Measurements from ENCODE around the gene PLAU. TPM values are rescaled to one million over a fixed set of nuclear protein-coding genes. Genes with fewer than 3 reads are reported as not detected.

Gene PLAU
- polyA plus RNA-seq, 2 of the 4 experiments (the other 2 are of a cell fraction) = 75.8 to 82.6 TPM

DNA sequence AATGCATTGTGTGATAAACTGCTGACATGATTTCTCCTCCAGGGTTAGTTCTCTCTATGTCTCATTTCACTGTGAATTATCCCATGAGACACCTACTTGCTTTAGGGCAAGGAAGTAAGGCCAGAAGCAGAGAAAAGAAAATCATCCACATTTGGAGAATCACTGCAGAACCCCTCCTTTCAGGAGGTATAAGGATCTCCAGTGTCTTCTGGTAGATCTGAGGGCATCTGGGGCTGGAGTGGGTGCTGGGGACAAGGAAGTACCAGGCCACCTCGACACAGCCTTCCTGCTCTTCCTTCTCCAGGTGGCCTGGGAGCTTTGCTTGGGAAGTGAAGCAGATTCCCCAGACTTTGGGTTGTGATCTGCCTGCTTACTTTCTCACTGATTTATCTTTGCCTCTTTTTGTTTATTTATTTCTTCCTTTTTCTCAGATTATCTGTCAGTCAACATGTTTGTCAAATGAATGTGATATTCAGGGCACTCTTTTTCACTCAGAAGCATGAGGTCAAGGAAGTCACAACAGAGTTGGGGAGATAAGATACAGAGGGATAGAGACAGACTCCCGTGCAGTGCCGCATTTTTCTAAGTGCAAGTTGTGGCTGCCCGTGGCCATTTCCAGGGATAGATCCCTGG, 24.2 kb upstream of the PLAU start:
- H3K4me3 ChIP-seq = no peak overlapping the region
- DNase-seq (ENCODE audit: low read depth in 1 of 2, low spot score in 1 of 2) (no peak), FAIRE-seq (no peak), ATAC-seq (peak; percentile 54 to 62)
- no peaks in the 10 kb centered on the region for H3K9me3 ChIP-seq
- WGBS (ENCODE audit: missing lambda C conversion rate) = 10% methylated on average over 4 of the region's 4 CpGs
- POLR2A ChIA-PET = interaction anchor here (0.8 to 7.9 kb wide), 13 partner anchors 12 to 290 kb away, joined by 3 to 98 read pairs (median 4); partner anchors contain the start of gene PLAU
- H3K4me1 ChIP-seq = peaks cover 58% of the 10 kb centered on the region
- CTCF ChIA-PET = interaction anchor here (0.7 to 26.6 kb wide), 56 partner anchors 9 to 348 kb away, joined by 3 to 936 read pairs (median 5); partner anchors contain the start of genes CAMK2G, PLAU and VCL
- TF ChIP-seq RNF2 (IDR thresholded peaks at IDR 0.05; ENCODE audit: borderline replicate concordance, low read depth) = no peak
- TF ChIP-seq, protein P1, sequence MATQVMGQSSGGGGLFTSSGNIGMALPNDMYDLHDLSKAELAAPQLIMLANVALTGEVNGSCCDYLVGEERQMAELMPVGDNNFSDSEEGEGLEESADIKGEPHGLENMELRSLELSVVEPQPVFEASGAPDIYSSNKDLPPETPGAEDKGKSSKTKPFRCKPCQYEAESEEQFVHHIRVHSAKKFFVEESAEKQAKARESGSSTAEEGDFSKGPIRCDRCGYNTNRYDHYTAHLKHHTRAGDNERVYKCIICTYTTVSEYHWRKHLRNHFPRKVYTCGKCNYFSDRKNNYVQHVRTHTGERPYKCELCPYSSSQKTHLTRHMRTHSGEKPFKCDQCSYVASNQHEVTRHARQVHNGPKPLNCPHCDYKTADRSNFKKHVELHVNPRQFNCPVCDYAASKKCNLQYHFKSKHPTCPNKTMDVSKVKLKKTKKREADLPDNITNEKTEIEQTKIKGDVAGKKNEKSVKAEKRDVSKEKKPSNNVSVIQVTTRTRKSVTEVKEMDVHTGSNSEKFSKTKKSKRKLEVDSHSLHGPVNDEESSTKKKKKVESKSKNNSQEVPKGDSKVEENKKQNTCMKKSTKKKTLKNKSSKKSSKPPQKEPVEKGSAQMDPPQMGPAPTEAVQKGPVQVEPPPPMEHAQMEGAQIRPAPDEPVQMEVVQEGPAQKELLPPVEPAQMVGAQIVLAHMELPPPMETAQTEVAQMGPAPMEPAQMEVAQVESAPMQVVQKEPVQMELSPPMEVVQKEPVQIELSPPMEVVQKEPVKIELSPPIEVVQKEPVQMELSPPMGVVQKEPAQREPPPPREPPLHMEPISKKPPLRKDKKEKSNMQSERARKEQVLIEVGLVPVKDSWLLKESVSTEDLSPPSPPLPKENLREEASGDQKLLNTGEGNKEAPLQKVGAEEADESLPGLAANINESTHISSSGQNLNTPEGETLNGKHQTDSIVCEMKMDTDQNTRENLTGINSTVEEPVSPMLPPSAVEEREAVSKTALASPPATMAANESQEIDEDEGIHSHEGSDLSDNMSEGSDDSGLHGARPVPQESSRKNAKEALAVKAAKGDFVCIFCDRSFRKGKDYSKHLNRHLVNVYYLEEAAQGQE (IDR thresholded peaks at IDR 0.05) = no peak
- no peak for TF ChIP-seq CEBPB (IDR thresholded peaks at IDR 0.05)
- no peak for TF ChIP-seq JUN (IDR thresholded peaks at IDR 0.05)
- TF ChIP-seq BHLHE40 (IDR thresholded peaks at IDR 0.05; ENCODE audit: low read depth, low read length) = no peak
- no peak for TF ChIP-seq KDM5A (IDR thresholded peaks at IDR 0.05)
- TF ChIP-seq FOXS1 (CRISPR knock-in tag; IDR thresholded peaks at IDR 0.05) = no peak
- no peak for TF ChIP-seq HDAC2 (IDR thresholded peaks at IDR 0.05)
- no peak for TF ChIP-seq FOSL2 (IDR thresholded peaks at IDR 0.05)
- TF ChIP-seq FOSL2 (CRISPR knock-in tag; IDR thresholded peaks at IDR 0.05) = no peak
- TF ChIP-seq MAZ (IDR thresholded peaks at IDR 0.05; ENCODE audit: borderline replicate concordance, low read depth, low read length) = no peak
- no peak for TF ChIP-seq TFCP2L1 (CRISPR knock-in tag; IDR thresholded peaks at IDR 0.05)
- TF ChIP-seq, protein P2, sequence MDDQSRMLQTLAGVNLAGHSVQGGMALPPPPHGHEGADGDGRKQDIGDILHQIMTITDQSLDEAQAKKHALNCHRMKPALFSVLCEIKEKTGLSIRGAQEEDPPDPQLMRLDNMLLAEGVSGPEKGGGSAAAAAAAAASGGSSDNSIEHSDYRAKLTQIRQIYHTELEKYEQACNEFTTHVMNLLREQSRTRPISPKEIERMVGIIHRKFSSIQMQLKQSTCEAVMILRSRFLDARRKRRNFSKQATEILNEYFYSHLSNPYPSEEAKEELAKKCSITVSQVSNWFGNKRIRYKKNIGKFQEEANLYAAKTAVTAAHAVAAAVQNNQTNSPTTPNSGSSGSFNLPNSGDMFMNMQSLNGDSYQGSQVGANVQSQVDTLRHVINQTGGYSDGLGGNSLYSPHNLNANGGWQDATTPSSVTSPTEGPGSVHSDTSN (IDR thresholded peaks at IDR 0.05) = no peak
- no peak for TF ChIP-seq CBX2 (IDR thresholded peaks at IDR 0.05; ENCODE audit: borderline replicate concordance, low read depth)
- TF ChIP-seq RCOR1 (IDR thresholded peaks at IDR 0.05; ENCODE audit: low read depth, low read length) = no peak
- no peak for TF ChIP-seq KDM1A (IDR thresholded peaks at IDR 0.05; ENCODE audit: low read depth)
- TF ChIP-seq HEYL (CRISPR knock-in tag; IDR thresholded peaks at IDR 0.05) = no peak
- TF ChIP-seq ZNF302 (CRISPR knock-in tag; IDR thresholded peaks at IDR 0.05) = no peak
- TF ChIP-seq EHF (CRISPR knock-in tag; IDR thresholded peaks at IDR 0.05) = no peak
- no peak for TF ChIP-seq HOXB5 (CRISPR knock-in tag; IDR thresholded peaks at IDR 0.05)
- no peak for TF ChIP-seq JUNB (IDR thresholded peaks at IDR 0.05)
- peak overlapping the region; percentile 97 to 98 for H3K27ac ChIP-seq
- H3K4me2 ChIP-seq = peak overlapping the region; percentile 85

DNA sequence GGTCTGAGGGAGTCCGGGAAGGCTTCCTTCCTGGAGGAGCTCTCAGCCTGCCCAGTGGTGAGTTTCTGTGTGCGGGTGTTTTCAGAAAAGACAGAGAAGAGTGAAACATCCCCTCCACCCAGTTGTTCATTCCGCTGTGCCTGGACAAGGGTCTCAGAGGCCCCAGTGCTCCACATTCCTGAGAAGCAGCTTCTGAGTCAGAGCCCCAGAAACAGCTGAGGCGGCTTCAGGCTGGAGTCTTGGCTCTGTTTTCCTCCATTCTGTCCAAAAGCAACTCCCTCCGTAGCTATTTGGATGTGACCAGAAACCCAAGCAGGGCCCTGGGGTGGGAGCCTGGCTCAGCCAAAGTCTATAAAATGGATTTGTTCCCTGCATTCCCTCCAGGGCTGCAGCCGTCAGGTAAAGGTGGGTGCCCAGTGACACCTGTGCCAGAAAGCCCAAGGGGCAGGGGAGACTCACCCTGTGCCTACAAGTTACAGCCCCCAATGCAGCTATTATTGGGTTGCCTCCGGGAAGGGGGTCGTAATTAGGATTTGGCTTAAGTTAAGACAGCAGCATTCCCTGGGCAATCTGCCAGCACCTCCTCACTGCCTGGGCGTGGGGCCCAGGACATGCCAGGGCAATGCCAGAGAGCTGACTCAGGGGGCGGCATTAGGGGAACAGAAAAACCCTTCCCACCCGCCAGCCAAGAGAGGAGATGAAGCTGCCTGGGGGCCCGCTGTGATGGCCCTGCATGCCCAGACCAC, 23.5 kb upstream of the PLAU start:
- peak; percentile 63 to 81 for ATAC-seq
- Histone ChIP-seq H3K4me3 (no peak overlapping the region), H3K4me1 (peaks cover 65% of the 10 kb centered on the region), H3K27ac (peak overlapping the region; percentile 97 to 98), H3K9me3 (no peaks in the 10 kb centered on the region), H3K4me2 (peak overlapping the region; percentile 85)
- ChIA-PET POLR2A (interaction anchor here (0.8 to 7.9 kb wide), 10 partner anchors 12 to 221 kb away, joined by 3 to 98 read pairs (median 4); partner anchors contain the start of gene PLAU), CTCF (interaction anchor here (0.7 to 26.6 kb wide), 31 partner anchors 8 to 347 kb away, joined by 3 to 936 read pairs (median 9); partner anchors contain the start of genes CAMK2G, PLAU and VCL)
- WGBS (ENCODE audit: missing lambda C conversion rate) = 6% methylated on average over 10 of the region's 12 CpGs
- peak; percentile 62 to 89 for DNase-seq (ENCODE audit: low read depth in 1 of 2, low spot score in 1 of 2)
- peak; percentile 63 for FAIRE-seq
- TF ChIP-seq, protein P3, sequence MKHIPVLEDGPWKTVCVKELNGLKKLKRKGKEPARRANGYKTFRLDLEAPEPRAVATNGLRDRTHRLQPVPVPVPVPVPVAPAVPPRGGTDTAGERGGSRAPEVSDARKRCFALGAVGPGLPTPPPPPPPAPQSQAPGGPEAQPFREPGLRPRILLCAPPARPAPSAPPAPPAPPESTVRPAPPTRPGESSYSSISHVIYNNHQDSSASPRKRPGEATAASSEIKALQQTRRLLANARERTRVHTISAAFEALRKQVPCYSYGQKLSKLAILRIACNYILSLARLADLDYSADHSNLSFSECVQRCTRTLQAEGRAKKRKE (CRISPR knock-in tag; IDR thresholded peaks at IDR 0.05; ENCODE audit: low read depth) = 0 out of 2 replicates have a peak, but pooled peaks have one; percentile 52
- TF ChIP-seq ZFP36 (IDR thresholded peaks at IDR 0.05; ENCODE audit: borderline replicate concordance, partially characterized antibody) (no peak), RNF2 (IDR thresholded peaks at IDR 0.05; ENCODE audit: borderline replicate concordance, low read depth) (no peak), POLR2AphosphoS2 (conservative IDR thresholded peaks at IDR 0.05; ENCODE audit: low read length) (no peak), FOXS1 (CRISPR knock-in tag; IDR thresholded peaks at IDR 0.05) (no peak), CBX8 (IDR thresholded peaks at IDR 0.05) (no peak), PHF8 (IDR thresholded peaks at IDR 0.05; ENCODE audit: borderline replicate concordance, low read depth) (no peak), KDM5A (IDR thresholded peaks at IDR 0.05) (no peak), NFE2L2 (conservative IDR thresholded peaks at IDR 0.05; ENCODE audit: low read length) (no peak), NPAS2 (CRISPR knock-in tag; IDR thresholded peaks at IDR 0.05; ENCODE audit: borderline replicate concordance) (no peak)
- TF ChIP-seq, protein P4, sequence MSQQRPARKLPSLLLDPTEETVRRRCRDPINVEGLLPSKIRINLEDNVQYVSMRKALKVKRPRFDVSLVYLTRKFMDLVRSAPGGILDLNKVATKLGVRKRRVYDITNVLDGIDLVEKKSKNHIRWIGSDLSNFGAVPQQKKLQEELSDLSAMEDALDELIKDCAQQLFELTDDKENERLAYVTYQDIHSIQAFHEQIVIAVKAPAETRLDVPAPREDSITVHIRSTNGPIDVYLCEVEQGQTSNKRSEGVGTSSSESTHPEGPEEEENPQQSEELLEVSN (IDR thresholded peaks at IDR 0.05; ENCODE audit: borderline replicate concordance, low read depth) = no peak; the same call in 1 of the 2 replicates
- TF ChIP-seq, protein P5, sequence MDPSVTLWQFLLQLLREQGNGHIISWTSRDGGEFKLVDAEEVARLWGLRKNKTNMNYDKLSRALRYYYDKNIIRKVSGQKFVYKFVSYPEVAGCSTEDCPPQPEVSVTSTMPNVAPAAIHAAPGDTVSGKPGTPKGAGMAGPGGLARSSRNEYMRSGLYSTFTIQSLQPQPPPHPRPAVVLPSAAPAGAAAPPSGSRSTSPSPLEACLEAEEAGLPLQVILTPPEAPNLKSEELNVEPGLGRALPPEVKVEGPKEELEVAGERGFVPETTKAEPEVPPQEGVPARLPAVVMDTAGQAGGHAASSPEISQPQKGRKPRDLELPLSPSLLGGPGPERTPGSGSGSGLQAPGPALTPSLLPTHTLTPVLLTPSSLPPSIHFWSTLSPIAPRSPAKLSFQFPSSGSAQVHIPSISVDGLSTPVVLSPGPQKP (IDR thresholded peaks at IDR 0.05; ENCODE audit: low read depth, low read length) = no peak

Data from A549 (cell line).